Activated B cell treated with CpG ODN at 0.5 μM for 24 hours (primary cell): ENCODE data around the gene PDIA5. TPM values are rescaled to one million over a fixed set of nuclear protein-coding genes. Genes with fewer than 3 reads are reported as not detected.

Experiments
- ATAC-seq: fragments of 200-7000 bp; cut with Tn5 transposase; one replicate; pipeline ENCODE4 v1.10.0; 2021; ENCODE audit warnings: low read depth, mild to moderate bottlenecking, moderate library complexity
- CTCF ChIA-PET: fragments of 350-600 bp; sonication (Branson Sonifier 250); formaldehyde crosslinking; loops from one replicate; lab custom pipeline; 2021; ENCODE audit warnings: antibody characterized with exemption; lab: Charles Lee
- POLR2A ChIA-PET: fragments of 350-600 bp; sonication (Branson Sonifier 250); formaldehyde crosslinking; loops from one replicate; lab custom pipeline; 2021; ENCODE audit warnings: antibody characterized with exemption; lab: Charles Lee
- DNase-seq: peaks from one replicate; pipeline ENCODE4 v3.0.0; 2022
- H3K27ac Mint-ChIP-seq: one replicate; pipeline ENCODE4 v1.8.0; 2020; ENCODE audit warnings: mixed read lengths
- H3K27me3 Mint-ChIP-seq: one replicate; pipeline ENCODE4 v1.8.0; 2021; ENCODE audit warnings: mixed read lengths
- H3K36me3 Mint-ChIP-seq: one replicate; pipeline ENCODE4 v1.8.0; 2021; ENCODE audit warnings: low read depth, mixed read lengths
- H3K4me1 Mint-ChIP-seq: one replicate; pipeline ENCODE4 v1.8.0; 2021; ENCODE audit warnings: mixed read lengths
- H3K4me3 Mint-ChIP-seq: one replicate; pipeline ENCODE4 v1.8.0; 2020; ENCODE audit warnings: mild to moderate bottlenecking, mixed read lengths
- H3K9me3 Mint-ChIP-seq: one replicate; pipeline ENCODE4 v1.8.0; 2020; ENCODE audit warnings: mixed read lengths
- CTCF ChIP-seq: fragments of 200-600 bp; IDR thresholded peaks from one replicate; pipeline ENCODE4 v1.8.0; 2022; ENCODE audit warnings: antibody characterized with exemption, mild to moderate bottlenecking
- intact Hi-C: fragments of 100-400 bp; cut with micrococcal nuclease; formaldehyde crosslinking; loops from one replicate; pipeline ENCODE4 v1.15.1; 2024
- total RNA-seq: library from RNA; stranded (reverse); gene quantifications from 2 replicates; pipeline ENCODE4 v1.2.3, GENCODE V29; 2022

Gene PDIA5
- total RNA-seq, 1 donor from 2014 or later, result 8.5 TPM

GRCh38 chr3:123089611-123090331, 22.9 kb downstream of the PDIA5 start:
- TF ChIP-seq CTCF, result no peak
- no peak for ATAC-seq
- Mint-ChIP-seq H3K4me3 (no peak overlapping the region), H3K4me1 (peaks cover 8% of the 10 kb centered on the region), H3K27ac (no peak overlapping the region), H3K27me3 (no peaks in the 10 kb centered on the region), H3K36me3 (peaks cover 35% of the 10 kb centered on the region), H3K9me3 (no peaks in the 10 kb centered on the region)
- intact Hi-C loops, result no loop called here
- CTCF ChIA-PET, result no interaction called here
- DNase-seq, result no peak
- POLR2A ChIA-PET, result no interaction called here

GRCh38 chr3:123090728-123091531, 24.1 kb downstream of the PDIA5 start:
- Mint-ChIP-seq H3K4me1 (peaks cover 7% of the 10 kb centered on the region), H3K27ac (no peak overlapping the region), H3K4me3 (no peak overlapping the region), H3K36me3 (peaks cover 39% of the 10 kb centered on the region), H3K27me3 (no peaks in the 10 kb centered on the region), H3K9me3 (no peaks in the 10 kb centered on the region)
- no peak for ATAC-seq
- ChIA-PET POLR2A (no interaction called here), CTCF (no interaction called here)
- TF ChIP-seq CTCF, result no peak
- DNase-seq, result no peak
- intact Hi-C loops, result no loop called here

- no peaks in the 10 kb centered on the region for H3K27me3 Mint-ChIP-seq
- no peak overlapping the region for H3K27ac Mint-ChIP-seq
- intact Hi-C loops, result no loop called here
- TF ChIP-seq CTCF, result no peak
- H3K36me3 Mint-ChIP-seq, result peaks cover 42% of the 10 kb centered on the region
- H3K9me3 Mint-ChIP-seq, result no peaks in the 10 kb centered on the region
- H3K4me3 Mint-ChIP-seq, result no peak overlapping the region
- ChIA-PET POLR2A (no interaction called here), CTCF (no interaction called here)
- DNase-seq (no peak), ATAC-seq (no peak)
- H3K4me1 Mint-ChIP-seq, result peaks cover 7% of the 10 kb centered on the region
Observed at GRCh38 chr3:123092243-123092642, 25.4 kb downstream of the PDIA5 start.

- ChIA-PET POLR2A (no interaction called here), CTCF (no interaction called here)
- ATAC-seq (no peak), DNase-seq (no peak)
- peaks cover 7% of the 10 kb centered on the region for H3K4me1 Mint-ChIP-seq
- intact Hi-C loops, result no loop called here
- no peak for TF ChIP-seq CTCF
- no peak overlapping the region for H3K4me3 Mint-ChIP-seq
- no peaks in the 10 kb centered on the region for H3K27me3 Mint-ChIP-seq
- H3K27ac Mint-ChIP-seq, result no peak overlapping the region
- no peaks in the 10 kb centered on the region for H3K9me3 Mint-ChIP-seq
- H3K36me3 Mint-ChIP-seq, result peaks cover 42% of the 10 kb centered on the region
Observed at GRCh38 chr3:123093696-123094095, 26.9 kb downstream of the PDIA5 start.

- TF ChIP-seq CTCF, result no peak
- intact Hi-C loops, result no loop called here
- CTCF ChIA-PET, result no interaction called here
Observed at GRCh38 chr3:123094516-123095313, 27.9 kb downstream of the PDIA5 start.

More at GRCh38 chr3:123094516-123095313, 27.9 kb downstream of the PDIA5 start:
- H3K4me1 Mint-ChIP-seq, result peaks cover 7% of the 10 kb centered on the region
- H3K4me3 Mint-ChIP-seq, result no peak overlapping the region
- no peaks in the 10 kb centered on the region for H3K9me3 Mint-ChIP-seq
- no peak for ATAC-seq
- peaks cover 39% of the 10 kb centered on the region for H3K36me3 Mint-ChIP-seq
- no peak overlapping the region for H3K27ac Mint-ChIP-seq
- no peak for DNase-seq
- POLR2A ChIA-PET, result no interaction called here
- no peaks in the 10 kb centered on the region for H3K27me3 Mint-ChIP-seq
